Brain microvascular endothelial cell (primary cell): ENCODE data around the gene PPP5C.
"Not testable (repeated sequence)": the region's sequence is repeated elsewhere in the genome, so short reads cannot be mapped to it uniquely, and the experiment has no call there.

Experiments
- DNase-seq: peaks from one replicate; pipeline ENCODE4 v3.0.0-alpha.2; 2020
- H3K27ac ChIP-seq: fragments of 250-450 bp; sonication (Bioruptor Pico); 2 replicates; pipeline ENCODE4 v1.5.1; 2020; ENCODE audit warnings: mild to moderate bottlenecking, moderate library complexity
- H3K27me3 ChIP-seq: fragments of 250-450 bp; sonication (Bioruptor Pico); replicated peaks from 2 replicates; pipeline ENCODE4 v1.5.1; 2020; ENCODE audit warnings: mild to moderate bottlenecking
- H3K36me3 ChIP-seq: fragments of 250-450 bp; sonication (Bioruptor Pico); replicated peaks from 2 replicates; pipeline ENCODE4 v1.5.1; 2020; ENCODE audit warnings: mild to moderate bottlenecking
- H3K4me3 ChIP-seq: 2 replicates; pipeline ENCODE4 v1.5.1; 2011; ENCODE audit warnings: low read depth, mild to moderate bottlenecking, control low read depth, low read length, moderate library complexity
- in situ Hi-C: cut with HindIII; loops from 2 replicates; pipeline ENCODE4 v1.10.0; 2017; ENCODE audit warnings: low sequenced_read_pairs, low pct_ligation_motif_present
- TF ChIP-seq, protein P1 (sequence below): IDR thresholded peaks from 2 replicates; pipeline ENCODE4 v1.5.1; 2011; ENCODE audit warnings: low read depth, mild to moderate bottlenecking, moderate library complexity, low read length, control low read depth, inconsistent platforms; ENCODE audit errors: missing control alignments

PPP5C gene

DNA sequence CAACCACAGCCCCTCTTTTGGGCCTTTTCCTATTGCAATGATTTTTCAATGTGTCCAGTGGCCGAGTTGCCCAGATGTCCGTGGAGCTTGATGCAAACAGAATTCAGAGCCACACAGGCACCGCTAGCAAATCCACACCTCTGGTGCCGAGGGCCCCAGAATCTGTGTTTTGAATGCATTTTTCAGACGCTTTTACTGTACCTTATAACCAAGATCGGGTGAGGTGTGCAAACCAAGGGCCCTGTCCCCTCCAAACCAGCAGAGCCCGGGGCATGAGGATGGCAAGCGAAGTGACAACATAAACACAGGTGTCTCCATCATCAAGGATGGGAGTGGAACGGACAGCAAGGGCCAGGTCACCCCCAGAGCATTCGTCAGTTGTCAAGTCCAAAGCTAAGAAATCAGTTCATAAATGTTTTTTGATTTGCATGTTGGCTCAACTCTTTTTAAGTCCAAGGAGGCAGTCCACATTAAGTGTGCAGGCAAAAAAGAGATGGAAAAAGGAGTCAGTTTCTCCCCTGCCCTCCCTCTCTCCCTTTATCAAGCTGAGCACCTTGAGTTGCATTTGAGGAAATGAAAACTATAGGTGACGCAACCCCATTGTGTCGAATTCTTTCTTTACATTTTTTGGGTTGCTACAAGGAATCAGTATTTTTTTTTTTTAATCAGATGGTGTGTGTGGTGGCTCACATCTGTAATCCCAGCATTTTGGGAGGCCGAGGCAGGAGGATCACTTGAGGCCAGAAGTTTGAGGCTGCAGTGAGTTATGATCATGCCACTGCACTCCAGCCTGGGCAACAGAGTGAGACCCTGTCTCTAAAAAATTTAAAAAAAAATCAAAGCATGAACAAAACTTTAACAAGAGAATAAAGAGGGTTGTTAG, 63.6 kb downstream of the PPP5C start:
- Histone ChIP-seq H3K4me3 (no peak overlapping the region), H3K27me3 (no peaks in the 10 kb centered on the region), H3K27ac (no peak overlapping the region), H3K36me3 (no peaks in the 10 kb centered on the region)
- TF ChIP-seq, protein P1, sequence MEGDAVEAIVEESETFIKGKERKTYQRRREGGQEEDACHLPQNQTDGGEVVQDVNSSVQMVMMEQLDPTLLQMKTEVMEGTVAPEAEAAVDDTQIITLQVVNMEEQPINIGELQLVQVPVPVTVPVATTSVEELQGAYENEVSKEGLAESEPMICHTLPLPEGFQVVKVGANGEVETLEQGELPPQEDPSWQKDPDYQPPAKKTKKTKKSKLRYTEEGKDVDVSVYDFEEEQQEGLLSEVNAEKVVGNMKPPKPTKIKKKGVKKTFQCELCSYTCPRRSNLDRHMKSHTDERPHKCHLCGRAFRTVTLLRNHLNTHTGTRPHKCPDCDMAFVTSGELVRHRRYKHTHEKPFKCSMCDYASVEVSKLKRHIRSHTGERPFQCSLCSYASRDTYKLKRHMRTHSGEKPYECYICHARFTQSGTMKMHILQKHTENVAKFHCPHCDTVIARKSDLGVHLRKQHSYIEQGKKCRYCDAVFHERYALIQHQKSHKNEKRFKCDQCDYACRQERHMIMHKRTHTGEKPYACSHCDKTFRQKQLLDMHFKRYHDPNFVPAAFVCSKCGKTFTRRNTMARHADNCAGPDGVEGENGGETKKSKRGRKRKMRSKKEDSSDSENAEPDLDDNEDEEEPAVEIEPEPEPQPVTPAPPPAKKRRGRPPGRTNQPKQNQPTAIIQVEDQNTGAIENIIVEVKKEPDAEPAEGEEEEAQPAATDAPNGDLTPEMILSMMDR = no peak
- in situ Hi-C loops = no loop called here
- no peak for DNase-seq

DNA sequence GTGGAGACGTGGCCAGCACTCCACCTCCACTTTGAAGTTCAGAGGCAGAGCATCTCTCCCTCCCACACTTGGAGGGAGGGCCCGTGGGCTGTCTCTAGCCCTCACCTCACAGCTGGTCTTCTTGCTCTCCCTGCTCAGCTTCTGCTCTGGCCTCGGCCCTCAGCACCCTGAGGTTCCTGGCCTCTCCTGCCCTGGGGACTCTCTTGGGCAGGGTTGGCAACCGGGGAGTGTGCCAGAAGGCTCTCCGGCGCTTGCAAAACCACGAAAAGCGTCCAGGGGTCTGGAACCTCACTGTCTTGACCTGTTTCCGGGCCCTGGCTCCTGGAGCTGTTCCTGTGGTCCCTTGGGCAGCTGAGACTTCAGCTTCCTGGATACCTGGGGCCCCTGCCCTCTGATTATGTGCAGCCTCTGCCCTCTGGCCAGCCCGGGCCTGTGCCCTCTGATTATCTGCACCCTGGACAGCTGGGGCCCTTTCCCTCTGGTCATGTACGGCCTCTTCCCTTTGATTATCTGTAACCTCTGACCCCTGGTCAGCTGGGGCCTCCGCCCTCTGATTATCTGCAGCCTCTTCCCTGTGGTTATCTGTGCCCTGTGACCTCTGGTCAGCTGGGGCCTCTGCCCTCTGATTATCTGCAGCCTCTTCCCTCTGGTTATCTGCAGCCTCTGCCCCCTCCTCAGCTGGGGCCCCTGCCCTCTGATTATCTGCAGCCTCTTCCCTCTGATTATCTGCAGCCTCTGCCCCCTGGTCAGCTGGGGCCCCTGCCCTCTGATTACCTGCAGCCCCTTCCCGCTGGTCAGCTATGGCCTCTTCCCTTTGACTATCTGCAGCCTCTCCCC, 64.4 kb downstream of the PPP5C start:
- peak overlapping the region; percentile 67 for H3K4me3 ChIP-seq
- H3K36me3 ChIP-seq = no peaks in the 10 kb centered on the region
- in situ Hi-C loops = no loop called here
- H3K27ac ChIP-seq = no peak overlapping the region
- TF ChIP-seq, protein P1 = no peak
- no peaks in the 10 kb centered on the region for H3K27me3 ChIP-seq
- no peak for DNase-seq

DNA sequence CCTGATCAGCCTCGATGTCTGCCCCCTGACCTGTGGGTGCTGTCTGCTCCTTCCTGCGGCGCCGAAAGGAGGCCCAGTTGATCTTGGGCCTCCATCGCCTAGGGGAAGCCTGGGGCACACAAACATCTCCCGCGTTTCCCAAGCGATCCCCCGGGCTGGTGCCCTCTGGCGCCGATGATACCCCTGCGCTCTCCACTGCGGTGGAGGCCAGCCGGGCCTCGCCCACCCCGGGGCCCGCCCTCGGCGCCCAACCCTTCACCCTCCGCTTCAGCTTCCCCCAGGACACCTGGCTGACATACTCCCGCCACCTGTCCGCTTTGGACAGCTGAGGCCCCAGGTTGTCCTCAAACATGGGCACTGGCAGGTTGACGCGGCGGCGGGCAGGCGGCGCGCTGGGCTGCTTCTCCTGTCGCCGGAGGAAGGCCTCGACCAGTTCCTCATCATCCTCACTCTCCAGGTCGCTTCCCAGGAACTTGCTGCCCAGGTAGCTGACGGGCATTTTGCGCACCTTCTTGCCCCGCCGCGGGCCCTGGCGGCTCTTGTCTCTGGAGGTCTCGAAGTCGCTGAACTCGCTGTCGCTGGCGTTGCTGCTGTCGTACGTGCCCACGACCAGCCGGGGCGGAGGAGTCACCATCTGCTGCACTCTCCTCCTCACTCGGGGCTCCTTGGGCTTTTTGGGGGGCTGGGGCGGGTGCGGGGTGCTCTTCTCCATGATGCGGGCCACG, 65.2 kb downstream of the PPP5C start:
- Histone ChIP-seq H3K27me3 (no peaks in the 10 kb centered on the region), H3K27ac (no peak overlapping the region), H3K4me3 (peak overlapping the region; percentile 67), H3K36me3 (no peaks in the 10 kb centered on the region)
- no peak for DNase-seq
- TF ChIP-seq, protein P1 = peak; percentile 9
- in situ Hi-C loops = no loop called here

DNA sequence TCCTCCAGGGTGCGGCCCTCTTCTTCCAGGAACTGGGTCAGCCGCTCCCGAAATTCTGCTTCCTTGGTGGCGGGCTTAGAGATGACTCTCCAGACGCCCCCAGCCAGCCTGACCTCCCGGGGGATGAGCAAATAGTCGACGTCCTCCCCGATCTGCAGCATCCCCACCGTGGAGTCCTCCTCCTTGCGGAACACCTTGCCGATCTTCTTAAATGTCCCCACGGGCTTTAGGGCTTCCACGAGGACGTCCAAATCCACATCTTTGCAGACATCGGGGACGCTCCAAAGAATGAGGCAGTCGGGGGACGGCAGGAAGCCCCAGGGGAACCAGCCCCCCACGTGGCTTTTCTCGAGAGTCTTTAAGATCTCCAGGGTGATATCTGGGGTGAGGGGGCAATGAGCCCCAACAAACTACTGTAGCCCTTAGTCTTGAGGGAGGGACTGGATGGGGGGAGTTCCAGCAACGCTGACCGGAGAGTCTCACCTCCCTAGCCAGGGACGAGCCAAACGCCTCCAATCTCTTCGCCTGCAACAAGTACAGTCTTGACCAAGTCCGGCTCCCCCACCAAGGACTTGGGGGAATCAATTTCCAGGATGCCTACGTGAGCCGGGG, 65.9 kb downstream of the PPP5C start:
- H3K36me3 ChIP-seq = no peaks in the 10 kb centered on the region
- in situ Hi-C loops = no loop called here
- peak overlapping the region; percentile 14 for H3K27ac ChIP-seq
- DNase-seq = no peak
- TF ChIP-seq, protein P1 = no peak
- H3K27me3 ChIP-seq = no peaks in the 10 kb centered on the region
- H3K4me3 ChIP-seq = peak overlapping the region; percentile 67

DNA sequence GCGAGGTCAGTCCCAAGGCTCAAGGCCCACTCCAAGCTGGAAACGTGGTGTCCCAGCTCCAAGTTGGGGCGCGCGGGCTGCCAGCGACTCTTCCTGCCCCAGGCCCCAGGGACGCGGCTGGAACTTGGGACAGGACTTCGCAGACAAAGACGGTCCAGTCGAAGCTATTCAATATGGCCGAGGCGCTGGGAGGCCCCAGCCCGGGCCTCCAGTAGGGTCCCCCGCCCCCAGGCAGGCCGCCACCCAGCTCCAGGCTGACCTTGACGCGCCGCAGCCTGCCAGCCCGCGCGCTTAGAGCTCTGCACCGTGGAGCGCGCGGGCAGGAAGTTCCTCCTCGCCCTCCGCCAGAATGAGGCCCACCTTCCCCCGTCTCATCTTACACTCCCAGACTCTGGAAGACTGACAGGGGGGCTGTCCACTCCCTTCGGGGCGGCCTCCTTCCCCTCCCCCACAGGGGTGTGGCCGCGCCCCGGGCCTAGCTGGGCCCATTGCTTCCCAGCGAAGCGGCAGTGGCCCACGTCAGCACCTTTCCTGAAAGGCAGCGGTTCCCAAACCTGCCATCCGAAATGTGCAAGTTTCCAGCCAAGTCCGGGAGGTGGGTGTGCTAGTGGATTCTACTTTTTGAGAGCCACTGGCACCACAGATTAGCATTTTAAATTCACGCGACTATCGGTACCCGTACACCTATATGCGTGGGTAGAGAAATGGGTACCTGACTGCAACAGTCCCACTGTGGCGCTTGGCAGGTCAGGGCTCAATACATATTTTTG, 66.6 kb downstream of the PPP5C start, which contains the start of gene CCDC8:
Gene CCDC8, minus strand, starts transcription at position 303 of the 770 bp plus-strand sequence. CDS start 754 bp downstream, outside the sequence.
- Histone ChIP-seq H3K27me3 (no peaks in the 10 kb centered on the region), H3K27ac (peak within 1 kb of the TSS; percentile 61), H3K4me3 (peak within 1 kb of the TSS; percentile 67), H3K36me3 (no peaks in the 10 kb centered on the region)
- TF ChIP-seq, protein P1 = no peak
- in situ Hi-C loops = no loop called here
- peak; percentile 81 for DNase-seq

DNA sequence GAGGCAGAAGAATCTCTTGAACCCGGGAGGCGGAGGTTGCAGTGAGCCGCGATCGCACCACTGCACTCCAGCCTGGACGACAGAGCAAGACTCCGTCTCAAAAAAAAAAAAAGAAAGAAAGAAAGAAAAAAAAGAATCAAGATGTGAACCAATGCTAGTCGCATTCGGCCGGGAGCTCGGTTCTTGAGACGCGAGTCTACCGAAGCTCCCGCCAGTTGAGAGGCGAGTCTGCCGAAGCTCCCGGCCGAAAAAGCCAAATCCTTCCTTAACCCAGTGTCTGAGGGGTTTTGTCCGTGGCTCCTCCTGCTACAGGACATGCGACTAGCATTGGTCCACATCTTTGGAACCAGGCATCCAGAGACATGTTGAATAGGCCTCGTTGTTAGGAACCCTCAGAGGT, 68.0 kb downstream of the PPP5C start:
- in situ Hi-C loops, H3K4me3 ChIP-seq, H3K36me3 ChIP-seq, DNase-seq, H3K27ac ChIP-seq, H3K27me3 ChIP-seq: not testable (repeated sequence)
